ENCODE data around the gene SART1. TPM values are rescaled to one million over a fixed set of nuclear protein-coding genes. Genes with fewer than 3 reads are reported as not detected.

The SART1 gene
- total and polyA plus RNA-seq, 4 donors: 29.2 to 68.2 (median 51.9) TPM

DNA sequence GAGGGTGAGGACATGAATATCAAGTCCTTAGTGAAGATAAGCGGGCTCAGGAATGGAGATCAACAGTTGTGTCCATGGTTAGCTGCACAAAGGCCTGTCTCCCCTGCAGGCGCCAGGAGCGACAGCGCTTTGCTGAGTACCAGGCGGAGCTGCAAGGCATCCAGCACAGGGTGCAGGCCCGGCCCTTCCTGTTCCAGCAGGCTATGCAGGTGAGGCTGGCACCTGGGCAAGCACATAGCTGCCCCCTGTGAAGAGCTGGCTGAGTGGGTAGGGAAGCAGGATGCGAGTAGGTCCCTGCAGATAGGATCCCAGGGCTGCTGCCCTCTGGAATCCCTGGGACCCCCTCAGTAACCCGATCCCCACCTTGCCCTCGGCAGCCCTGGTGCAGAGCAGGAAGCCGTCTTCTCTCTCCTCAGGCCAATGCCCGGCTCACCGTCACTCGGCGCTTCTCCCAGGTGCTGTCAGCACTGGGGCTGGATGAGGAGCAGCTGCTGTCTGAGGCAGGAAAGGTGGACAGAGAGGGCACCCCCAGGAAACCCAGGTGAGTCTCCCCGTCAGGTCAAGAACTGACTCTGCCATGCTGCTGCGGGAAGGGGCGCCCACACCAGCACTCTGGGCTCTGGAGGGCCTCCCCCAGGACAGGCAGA is 2.6 kb upstream of the SART1 start:
- 84% methylated on average over 17 of the region's 17 CpGs for WGBS (ENCODE audit: insufficient coverage)
- no peak overlapping the region for H3K4me3 ChIP-seq (ENCODE audit: low read depth, low read length)
- no peaks in the 10 kb centered on the region for H3K9me3 ChIP-seq (ENCODE audit: control insufficient read depth, insufficient read depth, low read length)
- peaks cover 3% of the 10 kb centered on the region for H3K36me3 ChIP-seq (ENCODE audit: control insufficient read depth, insufficient read depth, low read length)
- H3K4me1 ChIP-seq (ENCODE audit: control insufficient read depth, insufficient read depth, low read length): peaks cover 23% of the 10 kb centered on the region
- no peak overlapping the region for H3K27ac ChIP-seq (ENCODE audit: low read depth, low read length)
- H3K27me3 ChIP-seq (ENCODE audit: control insufficient read depth, insufficient read depth, low read length): no peaks in the 10 kb centered on the region
- DNase-seq (ENCODE audit: low read depth in 4 of 6, low spot score in 6 of 6): no peak

- Histone ChIP-seq H3K4me3 (ENCODE audit: low read depth, low read length) (peak overlapping the region; percentile 87), H3K4me1 (ENCODE audit: control insufficient read depth, insufficient read depth, low read length) (peaks cover 30% of the 10 kb centered on the region)
Observed at GRCh38 chr11:65960824-65961266, 689 bp upstream of the SART1 start.

DNA sequence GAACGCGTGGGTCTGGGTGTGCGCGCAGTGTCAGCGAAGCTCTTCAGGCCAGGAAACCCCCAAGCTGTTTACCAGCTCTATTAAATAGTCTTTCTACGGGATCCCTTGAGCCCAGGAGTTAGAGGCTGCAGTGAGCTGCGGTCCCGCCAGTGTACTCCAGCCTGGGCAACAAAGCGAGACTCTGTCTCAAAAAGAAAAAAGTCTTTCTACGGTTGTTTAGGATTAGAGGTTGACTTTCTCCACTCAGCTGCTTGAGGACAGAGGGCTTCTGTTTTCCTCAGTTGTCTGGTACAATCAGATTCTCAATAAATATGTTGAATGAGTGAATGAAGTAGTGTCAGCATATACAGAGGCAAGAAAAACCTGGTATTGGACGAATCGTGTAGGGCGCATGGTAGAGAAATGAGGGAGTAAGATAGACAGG is 619 bp downstream of the SART1 start:
- Histone ChIP-seq H3K36me3 (ENCODE audit: control insufficient read depth, insufficient read depth, low read length) (peaks cover 36% of the 10 kb centered on the region), H3K4me1 (ENCODE audit: control insufficient read depth, insufficient read depth, low read length) (peaks cover 30% of the 10 kb centered on the region), H3K27ac (ENCODE audit: low read depth, low read length) (peak overlapping the region; percentile 3), H3K4me3 (ENCODE audit: low read depth, low read length) (peak overlapping the region; percentile 87), H3K9me3 (ENCODE audit: control insufficient read depth, insufficient read depth, low read length) (no peaks in the 10 kb centered on the region), H3K27me3 (ENCODE audit: control insufficient read depth, insufficient read depth, low read length) (no peaks in the 10 kb centered on the region)
- 12% methylated on average over 12 of the region's 13 CpGs for WGBS (ENCODE audit: insufficient coverage)
- peak in 3 of 6 donors; percentile 7 to 48 (median 33) for DNase-seq (ENCODE audit: low read depth in 4 of 6, low spot score in 6 of 6)

More at GRCh38 chr11:65960824-65961266, 689 bp upstream of the SART1 start:
- peaks cover 23% of the 10 kb centered on the region for H3K36me3 ChIP-seq (ENCODE audit: control insufficient read depth, insufficient read depth, low read length)
- DNase-seq (ENCODE audit: low read depth in 4 of 6, low spot score in 6 of 6): no peak
- 45% methylated on average over 10 of the region's 16 CpGs for WGBS (ENCODE audit: insufficient coverage)
- H3K27me3 ChIP-seq (ENCODE audit: control insufficient read depth, insufficient read depth, low read length): no peaks in the 10 kb centered on the region
- no peaks in the 10 kb centered on the region for H3K9me3 ChIP-seq (ENCODE audit: control insufficient read depth, insufficient read depth, low read length)
- peak overlapping the region; percentile 96 for H3K27ac ChIP-seq (ENCODE audit: low read depth, low read length)

DNA sequence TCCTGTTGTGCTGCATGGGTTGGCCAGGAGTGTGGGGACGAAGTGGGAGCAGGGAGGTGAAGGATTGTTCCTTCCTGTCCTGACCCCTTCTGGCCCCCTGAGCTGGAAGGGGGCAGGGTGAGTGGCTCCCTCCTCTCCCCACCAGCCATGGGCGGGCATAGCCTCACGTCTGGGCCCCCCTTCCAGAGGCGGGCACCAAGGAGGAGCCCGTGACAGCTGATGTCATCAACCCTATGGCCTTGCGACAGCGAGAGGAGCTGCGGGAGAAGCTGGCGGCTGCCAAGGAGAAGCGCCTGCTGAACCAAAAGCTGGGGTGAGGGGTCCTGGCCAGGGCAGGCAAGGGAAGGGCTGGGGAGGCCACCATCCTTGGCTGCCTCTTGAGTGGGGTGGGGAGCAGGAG is 3.4 kb downstream of the SART1 start:
- H3K27ac ChIP-seq (ENCODE audit: low read depth, low read length): no peak overlapping the region
- no peaks in the 10 kb centered on the region for H3K9me3 ChIP-seq (ENCODE audit: control insufficient read depth, insufficient read depth, low read length)
- DNase-seq (ENCODE audit: low read depth in 4 of 6, low spot score in 6 of 6): no peak
- no peak overlapping the region for H3K4me3 ChIP-seq (ENCODE audit: low read depth, low read length)
- peaks cover 30% of the 10 kb centered on the region for H3K4me1 ChIP-seq (ENCODE audit: control insufficient read depth, insufficient read depth, low read length)
- H3K27me3 ChIP-seq (ENCODE audit: control insufficient read depth, insufficient read depth, low read length): no peaks in the 10 kb centered on the region
- WGBS (ENCODE audit: insufficient coverage): 93% methylated on average over 8 of the region's 10 CpGs
- H3K36me3 ChIP-seq (ENCODE audit: control insufficient read depth, insufficient read depth, low read length): peaks cover 63% of the 10 kb centered on the region

GRCh38 chr11:65965986-65966762 is 4.6 kb downstream of the SART1 start:
- H3K27me3 ChIP-seq (ENCODE audit: control insufficient read depth, insufficient read depth, low read length): no peaks in the 10 kb centered on the region
- no peaks in the 10 kb centered on the region for H3K9me3 ChIP-seq (ENCODE audit: control insufficient read depth, insufficient read depth, low read length)
- 96% methylated on average over 36 of the region's 36 CpGs for WGBS (ENCODE audit: insufficient coverage)
- H3K4me1 ChIP-seq (ENCODE audit: control insufficient read depth, insufficient read depth, low read length): peaks cover 25% of the 10 kb centered on the region
- H3K36me3 ChIP-seq (ENCODE audit: control insufficient read depth, insufficient read depth, low read length): peaks cover 71% of the 10 kb centered on the region
- no peak overlapping the region for H3K27ac ChIP-seq (ENCODE audit: low read depth, low read length)
- no peak overlapping the region for H3K4me3 ChIP-seq (ENCODE audit: low read depth, low read length)
- DNase-seq (ENCODE audit: low read depth in 4 of 6, low spot score in 6 of 6): no peak

GRCh38 chr11:65967329-65967934 is 5.9 kb downstream of the SART1 start:
- H3K4me3 ChIP-seq (ENCODE audit: low read depth, low read length): no peak overlapping the region
- no peak for DNase-seq (ENCODE audit: low read depth in 4 of 6, low spot score in 6 of 6)
- 93% methylated on average over 27 of the region's 30 CpGs for WGBS (ENCODE audit: insufficient coverage)
- no peaks in the 10 kb centered on the region for H3K27me3 ChIP-seq (ENCODE audit: control insufficient read depth, insufficient read depth, low read length)
- H3K36me3 ChIP-seq (ENCODE audit: control insufficient read depth, insufficient read depth, low read length): peaks cover 75% of the 10 kb centered on the region
- no peak overlapping the region for H3K27ac ChIP-seq (ENCODE audit: low read depth, low read length)
- peaks cover 22% of the 10 kb centered on the region for H3K4me1 ChIP-seq (ENCODE audit: control insufficient read depth, insufficient read depth, low read length)
- no peaks in the 10 kb centered on the region for H3K9me3 ChIP-seq (ENCODE audit: control insufficient read depth, insufficient read depth, low read length)

DNA sequence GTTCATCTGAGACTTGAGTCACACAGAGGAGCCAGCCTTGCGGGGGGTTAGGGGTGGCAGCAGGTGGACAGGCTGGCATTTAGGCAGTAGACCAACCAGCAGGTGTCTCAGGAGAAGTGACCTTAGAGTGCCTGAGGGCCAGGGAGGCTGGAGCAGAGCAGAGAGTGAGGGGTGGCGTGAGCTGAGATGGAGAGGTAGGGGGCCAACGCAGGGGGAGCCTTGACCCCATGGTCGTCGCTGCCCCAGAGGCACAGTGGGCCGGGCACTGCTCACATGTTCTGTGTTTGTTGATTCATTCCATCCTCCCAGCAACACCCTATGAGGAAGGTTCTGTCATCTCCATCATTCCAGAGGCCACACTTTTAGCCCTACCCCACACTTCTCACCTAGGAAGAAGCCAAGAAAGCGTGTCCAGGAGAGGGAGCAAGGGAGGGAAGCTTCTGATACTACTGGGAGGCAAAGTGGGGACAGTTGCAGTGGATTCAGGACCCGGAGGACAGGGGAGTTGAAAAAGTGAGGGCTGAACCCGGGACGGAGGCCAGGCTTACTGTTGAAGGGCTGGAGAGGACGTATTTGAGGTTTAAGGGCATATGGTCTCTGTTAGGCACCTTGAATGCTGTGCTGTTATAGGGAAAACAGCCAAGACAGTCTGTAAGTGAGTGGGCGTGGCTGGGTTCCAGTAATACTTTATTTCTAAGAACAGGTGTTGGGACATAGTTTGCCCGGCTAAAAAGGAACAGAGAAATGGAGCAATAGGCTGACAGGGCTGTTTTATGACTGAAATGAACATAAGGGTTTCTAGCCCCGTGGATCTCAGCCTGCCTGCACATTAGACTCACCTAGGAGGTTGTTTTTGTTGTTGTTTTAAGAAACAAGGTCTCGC is 7.3 kb downstream of the SART1 start:
- Histone ChIP-seq H3K27ac (ENCODE audit: low read depth, low read length) (no peak overlapping the region), H3K4me1 (ENCODE audit: control insufficient read depth, insufficient read depth, low read length) (peaks cover 8% of the 10 kb centered on the region), H3K4me3 (ENCODE audit: low read depth, low read length) (no peak overlapping the region), H3K27me3 (ENCODE audit: control insufficient read depth, insufficient read depth, low read length) (no peaks in the 10 kb centered on the region), H3K36me3 (ENCODE audit: control insufficient read depth, insufficient read depth, low read length) (peaks cover 84% of the 10 kb centered on the region), H3K9me3 (ENCODE audit: control insufficient read depth, insufficient read depth, low read length) (no peaks in the 10 kb centered on the region)
- no peak for DNase-seq (ENCODE audit: low read depth in 4 of 6, low spot score in 6 of 6)
- WGBS (ENCODE audit: insufficient coverage): 82% methylated on average over 10 of the region's 15 CpGs

GRCh38 chr11:65972116-65972515 is 10.6 kb downstream of the SART1 start:
- WGBS (ENCODE audit: insufficient coverage): 100% methylated on average over 1 of the region's 8 CpGs
- Histone ChIP-seq H3K27ac (ENCODE audit: low read depth, low read length) (no peak overlapping the region), H3K9me3 (ENCODE audit: control insufficient read depth, insufficient read depth, low read length) (no peaks in the 10 kb centered on the region), H3K4me3 (ENCODE audit: low read depth, low read length) (no peak overlapping the region), H3K4me1 (ENCODE audit: control insufficient read depth, insufficient read depth, low read length) (no peaks in the 10 kb centered on the region), H3K36me3 (ENCODE audit: control insufficient read depth, insufficient read depth, low read length) (peaks cover 82% of the 10 kb centered on the region), H3K27me3 (ENCODE audit: control insufficient read depth, insufficient read depth, low read length) (no peaks in the 10 kb centered on the region)
- DNase-seq (ENCODE audit: low read depth in 4 of 6, low spot score in 6 of 6): no peak

DNA sequence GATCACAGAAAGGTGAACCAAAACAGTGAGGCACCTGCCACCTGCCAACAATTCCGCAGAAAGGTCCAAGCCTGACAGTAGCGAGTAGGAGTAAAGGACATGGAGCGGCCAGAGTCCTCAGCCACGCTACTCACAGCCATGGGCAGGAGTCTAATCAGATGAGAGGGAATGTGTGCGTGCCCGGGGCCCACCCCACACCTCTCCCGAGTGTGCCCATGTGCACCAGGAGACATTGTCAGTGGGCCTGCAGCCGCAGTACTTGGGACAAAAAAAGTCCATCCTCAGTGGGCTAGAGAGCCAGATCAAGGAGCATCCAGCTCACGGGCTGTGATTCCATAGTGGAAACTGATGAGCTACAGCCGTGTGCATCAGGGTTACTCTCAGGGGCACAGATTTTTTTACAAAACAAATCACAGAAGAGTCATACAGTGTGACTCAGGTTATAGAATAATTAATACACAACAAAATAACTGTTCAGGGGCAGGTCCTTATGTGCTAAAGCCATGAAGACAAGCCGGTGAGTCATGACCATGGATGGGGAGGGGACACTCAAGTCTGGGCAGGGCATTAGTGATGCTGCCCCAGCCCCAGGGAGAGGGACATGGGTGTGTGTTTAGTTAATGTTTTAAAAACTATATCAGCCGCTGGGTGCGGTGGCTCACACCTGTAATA is 12.0 kb downstream of the SART1 start:
- WGBS (ENCODE audit: insufficient coverage): 98% methylated on average over 10 of the region's 13 CpGs
- Histone ChIP-seq H3K4me3 (ENCODE audit: low read depth, low read length) (no peak overlapping the region), H3K27ac (ENCODE audit: low read depth, low read length) (no peak overlapping the region), H3K36me3 (ENCODE audit: control insufficient read depth, insufficient read depth, low read length) (peaks cover 82% of the 10 kb centered on the region), H3K9me3 (ENCODE audit: control insufficient read depth, insufficient read depth, low read length) (no peaks in the 10 kb centered on the region), H3K27me3 (ENCODE audit: control insufficient read depth, insufficient read depth, low read length) (no peaks in the 10 kb centered on the region), H3K4me1 (ENCODE audit: control insufficient read depth, insufficient read depth, low read length) (no peaks in the 10 kb centered on the region)
- no peak for DNase-seq (ENCODE audit: low read depth in 4 of 6, low spot score in 6 of 6)
